WTC11 (cell line): ENCODE data around the gene TGFBR2. TPM values are rescaled to one million over a fixed set of nuclear protein-coding genes. Genes with fewer than 3 reads are reported as not detected.

Experiments
- ATAC-seq: fragments of 200-7000 bp; cut with Tn5 transposase; 2 replicates; pipeline ENCODE4 v1.10.0; 2021; ENCODE audit warnings: mild to moderate bottlenecking, moderate library complexity
- CTCF ChIA-PET: fragments of 300-600 bp; sonication (Branson Sonifier 250); formaldehyde crosslinking; loops from one replicate; lab custom pipeline; 2021; ENCODE audit warnings: antibody characterized with exemption; lab: Charles Lee
- POLR2A ChIA-PET: fragments of 350-600 bp; sonication (Branson Sonifier 250); formaldehyde crosslinking; loops from one replicate; lab custom pipeline; 2021; ENCODE audit warnings: antibody characterized with exemption; lab: Charles Lee
- DNase-seq: peaks from one replicate; pipeline ENCODE4 v3.0.0; 2021; ENCODE audit warnings: low spot score
- H3K27ac Mint-ChIP-seq: 2 replicates; pipeline ENCODE4 v1.8.0; 2021; ENCODE audit warnings: mixed read lengths
- H3K27me3 Mint-ChIP-seq: 2 replicates; pipeline ENCODE4 v1.8.0; 2021; ENCODE audit warnings: low read depth, mild to moderate bottlenecking, moderate library complexity, mixed read lengths
- H3K36me3 Mint-ChIP-seq: 2 replicates; pipeline ENCODE4 v1.8.0; 2021; ENCODE audit warnings: mixed read lengths
- H3K4me1 Mint-ChIP-seq: 2 replicates; pipeline ENCODE4 v1.8.0; 2022; ENCODE audit warnings: mixed read lengths
- H3K4me3 Mint-ChIP-seq: 2 replicates; pipeline ENCODE4 v1.8.0; 2021; ENCODE audit warnings: mild to moderate bottlenecking, moderate library complexity, mixed read lengths
- H3K9me3 Mint-ChIP-seq: 2 replicates; pipeline ENCODE4 v1.8.0; 2021; ENCODE audit warnings: mixed read lengths
- ATF1 ChIP-seq: sonication (generic); formaldehyde crosslinking; IDR thresholded peaks from 2 replicates; pipeline ENCODE4 v1.8.1; 2023; ENCODE audit warnings: mild to moderate bottlenecking, moderate library complexity, missing genetic modification reagents
- CREM ChIP-seq: sonication (generic); formaldehyde crosslinking; IDR thresholded peaks from 2 replicates; pipeline ENCODE4 v1.8.1; 2022; ENCODE audit warnings: mild to moderate bottlenecking, missing genetic modification reagents, moderate library complexity
- EMX1 ChIP-seq: fragments of 250-450 bp; sonication (Bioruptor Pico); IDR thresholded peaks from 2 replicates; pipeline ENCODE4 v1.8.0; 2021; ENCODE audit warnings: mild to moderate bottlenecking
- ESRRA ChIP-seq: sonication (generic); formaldehyde crosslinking; IDR thresholded peaks from 2 replicates; pipeline ENCODE4 v1.8.1; 2022; ENCODE audit warnings: mild to moderate bottlenecking, missing genetic modification reagents, borderline replicate concordance
- ETV6 ChIP-seq: sonication (generic); formaldehyde crosslinking; IDR thresholded peaks from 2 replicates; pipeline ENCODE4 v1.8.1; 2022; ENCODE audit warnings: mild to moderate bottlenecking, missing genetic modification reagents
- FOXJ3 ChIP-seq: sonication (generic); formaldehyde crosslinking; IDR thresholded peaks from 2 replicates; pipeline ENCODE4 v1.9.0; 2021; ENCODE audit warnings: missing genetic modification reagents, mild to moderate bottlenecking, borderline replicate concordance
- FOXK1 ChIP-seq: sonication (generic); formaldehyde crosslinking; IDR thresholded peaks from 2 replicates; pipeline ENCODE4 v1.8.0; 2022; ENCODE audit warnings: mild to moderate bottlenecking, moderate library complexity, missing genetic modification reagents
- GTF2I ChIP-seq: fragments of 250-450 bp; sonication (Bioruptor Pico); conservative IDR thresholded peaks from 2 replicates; pipeline ENCODE4 v1.4.0; 2021; ENCODE audit warnings: mild to moderate bottlenecking
- IRF2 ChIP-seq: sonication (generic); formaldehyde crosslinking; IDR thresholded peaks from 2 replicates; pipeline ENCODE4 v1.8.0; 2022; ENCODE audit warnings: low read depth, missing genetic modification reagents, borderline replicate concordance
- JUN ChIP-seq: sonication (generic); formaldehyde crosslinking; IDR thresholded peaks from 2 replicates; pipeline ENCODE4 v1.8.0; 2023; ENCODE audit warnings: mild to moderate bottlenecking, missing genetic modification reagents
- NR1H2 ChIP-seq: sonication (generic); formaldehyde crosslinking; IDR thresholded peaks from 2 replicates; pipeline ENCODE4 v1.9.0; 2021; ENCODE audit warnings: mild to moderate bottlenecking, moderate library complexity, missing genetic modification reagents
- PRRX2 ChIP-seq: fragments of 250-450 bp; sonication (Bioruptor Pico); IDR thresholded peaks from 2 replicates; pipeline ENCODE4 v1.8.0; 2021; ENCODE audit warnings: mild to moderate bottlenecking
- SMAD3 ChIP-seq: sonication (generic); formaldehyde crosslinking; IDR thresholded peaks from 2 replicates; pipeline ENCODE4 v1.8.0; 2022; ENCODE audit warnings: missing genetic modification reagents, mild to moderate bottlenecking, borderline replicate concordance
- TCF7 ChIP-seq: sonication (generic); formaldehyde crosslinking; IDR thresholded peaks from 2 replicates; pipeline ENCODE4 v1.8.0; 2022; ENCODE audit warnings: mild to moderate bottlenecking, low read depth, missing genetic modification reagents, moderate library complexity
- ZNF121 ChIP-seq: sonication (generic); formaldehyde crosslinking; IDR thresholded peaks from 2 replicates; pipeline ENCODE4 v1.8.0; 2023; ENCODE audit warnings: missing genetic modification reagents
- ZNF219 ChIP-seq: sonication (generic); formaldehyde crosslinking; IDR thresholded peaks from 2 replicates; pipeline ENCODE4 v1.8.0; 2023; ENCODE audit warnings: missing genetic modification reagents, mild to moderate bottlenecking, borderline replicate concordance
- ZNF671 ChIP-seq: fragments of 250-450 bp; sonication (Bioruptor Pico); IDR thresholded peaks from 2 replicates; pipeline ENCODE4 v1.8.0; 2021; ENCODE audit warnings: mild to moderate bottlenecking
- total RNA-seq: library from RNA; stranded (reverse); gene quantifications from 3 replicates; pipeline ENCODE4 v1.2.3, GENCODE V29; 2021
- TF ChIP-seq, protein P1 (sequence below): sonication (generic); formaldehyde crosslinking; IDR thresholded peaks from 2 replicates; pipeline ENCODE4 v1.8.1; 2022; ENCODE audit warnings: low read depth, missing genetic modification reagents, borderline replicate concordance
- TF ChIP-seq, protein P2 (sequence below): sonication (generic); formaldehyde crosslinking; IDR thresholded peaks from 2 replicates; pipeline ENCODE4 v1.8.0; 2022; ENCODE audit warnings: mild to moderate bottlenecking, missing genetic modification reagents
- TF ChIP-seq, protein P3 (sequence below): sonication (generic); formaldehyde crosslinking; IDR thresholded peaks from 2 replicates; pipeline ENCODE4 v1.8.0; 2022; ENCODE audit warnings: mild to moderate bottlenecking, missing genetic modification reagents
- TF ChIP-seq, protein P4 (sequence below): sonication (generic); formaldehyde crosslinking; IDR thresholded peaks from 2 replicates; pipeline ENCODE4 v1.8.1; 2023; ENCODE audit warnings: mild to moderate bottlenecking, missing genetic modification reagents, moderate library complexity
- TF ChIP-seq, protein P5 (sequence below): sonication (generic); formaldehyde crosslinking; IDR thresholded peaks from 2 replicates; pipeline ENCODE4 v1.8.0; 2022; ENCODE audit warnings: mild to moderate bottlenecking, missing genetic modification reagents

Gene TGFBR2
- total RNA-seq, 1 experiment from 2014 or later = 9.6 TPM

- H3K27ac Mint-ChIP-seq = no peak overlapping the region
- peaks cover 41% of the 10 kb centered on the region for H3K4me1 Mint-ChIP-seq
- no peak overlapping the region for H3K4me3 Mint-ChIP-seq
- TF ChIP-seq, protein P1, sequence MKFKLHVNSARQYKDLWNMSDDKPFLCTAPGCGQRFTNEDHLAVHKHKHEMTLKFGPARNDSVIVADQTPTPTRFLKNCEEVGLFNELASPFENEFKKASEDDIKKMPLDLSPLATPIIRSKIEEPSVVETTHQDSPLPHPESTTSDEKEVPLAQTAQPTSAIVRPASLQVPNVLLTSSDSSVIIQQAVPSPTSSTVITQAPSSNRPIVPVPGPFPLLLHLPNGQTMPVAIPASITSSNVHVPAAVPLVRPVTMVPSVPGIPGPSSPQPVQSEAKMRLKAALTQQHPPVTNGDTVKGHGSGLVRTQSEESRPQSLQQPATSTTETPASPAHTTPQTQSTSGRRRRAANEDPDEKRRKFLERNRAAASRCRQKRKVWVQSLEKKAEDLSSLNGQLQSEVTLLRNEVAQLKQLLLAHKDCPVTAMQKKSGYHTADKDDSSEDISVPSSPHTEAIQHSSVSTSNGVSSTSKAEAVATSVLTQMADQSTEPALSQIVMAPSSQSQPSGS (CRISPR knock-in tag) = no peak
- no peak for TF ChIP-seq GTF2I (CRISPR knock-in tag)
- no peak for TF ChIP-seq ETV6
- no peak for TF ChIP-seq NR1H2
- TF ChIP-seq, protein P2, sequence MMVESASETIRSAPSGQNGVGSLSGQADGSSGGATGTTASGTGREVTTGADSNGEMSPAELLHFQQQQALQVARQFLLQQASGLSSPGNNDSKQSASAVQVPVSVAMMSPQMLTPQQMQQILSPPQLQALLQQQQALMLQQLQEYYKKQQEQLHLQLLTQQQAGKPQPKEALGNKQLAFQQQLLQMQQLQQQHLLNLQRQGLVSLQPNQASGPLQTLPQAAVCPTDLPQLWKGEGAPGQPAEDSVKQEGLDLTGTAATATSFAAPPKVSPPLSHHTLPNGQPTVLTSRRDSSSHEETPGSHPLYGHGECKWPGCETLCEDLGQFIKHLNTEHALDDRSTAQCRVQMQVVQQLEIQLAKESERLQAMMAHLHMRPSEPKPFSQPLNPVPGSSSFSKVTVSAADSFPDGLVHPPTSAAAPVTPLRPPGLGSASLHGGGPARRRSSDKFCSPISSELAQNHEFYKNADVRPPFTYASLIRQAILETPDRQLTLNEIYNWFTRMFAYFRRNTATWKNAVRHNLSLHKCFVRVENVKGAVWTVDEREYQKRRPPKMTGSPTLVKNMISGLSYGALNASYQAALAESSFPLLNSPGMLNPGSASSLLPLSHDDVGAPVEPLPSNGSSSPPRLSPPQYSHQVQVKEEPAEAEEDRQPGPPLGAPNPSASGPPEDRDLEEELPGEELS (CRISPR knock-in tag) = no peak
- TF ChIP-seq ATF1 (CRISPR knock-in tag) = no peak
- TF ChIP-seq, protein P3, sequence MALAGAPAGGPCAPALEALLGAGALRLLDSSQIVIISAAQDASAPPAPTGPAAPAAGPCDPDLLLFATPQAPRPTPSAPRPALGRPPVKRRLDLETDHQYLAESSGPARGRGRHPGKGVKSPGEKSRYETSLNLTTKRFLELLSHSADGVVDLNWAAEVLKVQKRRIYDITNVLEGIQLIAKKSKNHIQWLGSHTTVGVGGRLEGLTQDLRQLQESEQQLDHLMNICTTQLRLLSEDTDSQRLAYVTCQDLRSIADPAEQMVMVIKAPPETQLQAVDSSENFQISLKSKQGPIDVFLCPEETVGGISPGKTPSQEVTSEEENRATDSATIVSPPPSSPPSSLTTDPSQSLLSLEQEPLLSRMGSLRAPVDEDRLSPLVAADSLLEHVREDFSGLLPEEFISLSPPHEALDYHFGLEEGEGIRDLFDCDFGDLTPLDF (CRISPR knock-in tag) = no peak
- no peak for TF ChIP-seq FOXK1 (CRISPR knock-in tag)
- TF ChIP-seq ZNF671 (CRISPR knock-in tag) = no peak
- TF ChIP-seq FOXJ3 (CRISPR knock-in tag) = no peak
- TF ChIP-seq SMAD3 = no peak
- TF ChIP-seq, protein P4, sequence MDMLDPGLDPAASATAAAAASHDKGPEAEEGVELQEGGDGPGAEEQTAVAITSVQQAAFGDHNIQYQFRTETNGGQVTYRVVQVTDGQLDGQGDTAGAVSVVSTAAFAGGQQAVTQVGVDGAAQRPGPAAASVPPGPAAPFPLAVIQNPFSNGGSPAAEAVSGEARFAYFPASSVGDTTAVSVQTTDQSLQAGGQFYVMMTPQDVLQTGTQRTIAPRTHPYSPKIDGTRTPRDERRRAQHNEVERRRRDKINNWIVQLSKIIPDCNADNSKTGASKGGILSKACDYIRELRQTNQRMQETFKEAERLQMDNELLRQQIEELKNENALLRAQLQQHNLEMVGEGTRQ = no peak
- TF ChIP-seq ZNF219 (CRISPR knock-in tag) = no peak
- no peak for TF ChIP-seq TCF7 (CRISPR knock-in tag)
- TF ChIP-seq, protein P5, sequence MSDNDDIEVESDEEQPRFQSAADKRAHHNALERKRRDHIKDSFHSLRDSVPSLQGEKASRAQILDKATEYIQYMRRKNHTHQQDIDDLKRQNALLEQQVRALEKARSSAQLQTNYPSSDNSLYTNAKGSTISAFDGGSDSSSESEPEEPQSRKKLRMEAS (CRISPR knock-in tag) = no peak
- TF ChIP-seq PRRX2 (CRISPR knock-in tag) = no peak
- TF ChIP-seq ZNF121 (CRISPR knock-in tag) = no peak
- POLR2A ChIA-PET = no interaction called here
- no peaks in the 10 kb centered on the region for H3K27me3 Mint-ChIP-seq
- H3K9me3 Mint-ChIP-seq = no peaks in the 10 kb centered on the region
- CTCF ChIA-PET = no interaction called here
- ATAC-seq (no peak), DNase-seq (no peak)
- peaks cover 36% of the 10 kb centered on the region for H3K36me3 Mint-ChIP-seq
Measured at GRCh38 chr3:30685267-30685667, 78.9 kb downstream of the TGFBR2 start.

GRCh38 chr3:30686176-30686575, 79.8 kb downstream of the TGFBR2 start:
- Mint-ChIP-seq H3K36me3 (peaks cover 44% of the 10 kb centered on the region), H3K27ac (no peak overlapping the region), H3K27me3 (no peaks in the 10 kb centered on the region), H3K9me3 (no peaks in the 10 kb centered on the region), H3K4me1 (peaks cover 37% of the 10 kb centered on the region), H3K4me3 (no peak overlapping the region)
- CTCF ChIA-PET = no interaction called here
- POLR2A ChIA-PET = no interaction called here
- ATAC-seq = no peak
- TF ChIP-seq, protein P3 (CRISPR knock-in tag) = no peak
- TF ChIP-seq IRF2 (CRISPR knock-in tag) (no peak), CREM (no peak), JUN (CRISPR knock-in tag) (no peak), EMX1 (CRISPR knock-in tag) (no peak), ZNF219 (CRISPR knock-in tag) (no peak), ESRRA (no peak)
- DNase-seq = no peak
